Thyroid gland (tissue), 4 donors: ENCODE measurements around the gene PLPP3.

ENCODE experiments used
- POLR2A ChIP-seq, 2 donors: fragments of 450-650 bp; IDR thresholded peaks; one replicate each; pipeline ENCODE4 v1.6.1; 2017; ENCODE audit warnings: antibody characterized with exemption in 2 of 2, mild to moderate bottlenecking in 2 of 2, moderate library complexity in 1 of 2
- TF ChIP-seq, protein P1 (sequence below), 6 experiments: fragments of 200-600 bp in 3 of 6; fragments of 450-650 bp in 3 of 6; sonication (generic) in 3 of 6; IDR thresholded peaks; one replicate each; pipeline ENCODE4 v1.5.1; 2016 to 2019; ENCODE audit warnings: antibody characterized with exemption in 6 of 6, mild to moderate bottlenecking in 2 of 6, inconsistent platforms in 1 of 6, moderate library complexity in 1 of 6

DNA sequence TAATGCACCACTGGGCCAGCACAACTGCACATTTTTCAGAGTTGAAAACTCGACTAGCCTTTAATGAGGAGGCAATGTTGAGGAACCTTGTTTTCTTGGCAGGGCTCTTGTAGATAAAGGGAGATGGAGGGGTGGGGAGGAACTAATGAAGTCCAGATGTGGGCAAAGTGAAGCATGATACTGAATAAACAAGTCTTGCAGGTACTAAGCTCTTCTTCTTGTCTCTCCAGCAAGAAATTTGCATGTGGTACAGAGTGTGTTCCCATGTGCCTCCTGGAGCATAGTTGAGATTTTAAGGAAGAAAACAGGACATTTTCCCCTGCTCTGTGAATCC is 47.0 kb downstream of the PLPP3 start:
- TF ChIP-seq, protein P1, sequence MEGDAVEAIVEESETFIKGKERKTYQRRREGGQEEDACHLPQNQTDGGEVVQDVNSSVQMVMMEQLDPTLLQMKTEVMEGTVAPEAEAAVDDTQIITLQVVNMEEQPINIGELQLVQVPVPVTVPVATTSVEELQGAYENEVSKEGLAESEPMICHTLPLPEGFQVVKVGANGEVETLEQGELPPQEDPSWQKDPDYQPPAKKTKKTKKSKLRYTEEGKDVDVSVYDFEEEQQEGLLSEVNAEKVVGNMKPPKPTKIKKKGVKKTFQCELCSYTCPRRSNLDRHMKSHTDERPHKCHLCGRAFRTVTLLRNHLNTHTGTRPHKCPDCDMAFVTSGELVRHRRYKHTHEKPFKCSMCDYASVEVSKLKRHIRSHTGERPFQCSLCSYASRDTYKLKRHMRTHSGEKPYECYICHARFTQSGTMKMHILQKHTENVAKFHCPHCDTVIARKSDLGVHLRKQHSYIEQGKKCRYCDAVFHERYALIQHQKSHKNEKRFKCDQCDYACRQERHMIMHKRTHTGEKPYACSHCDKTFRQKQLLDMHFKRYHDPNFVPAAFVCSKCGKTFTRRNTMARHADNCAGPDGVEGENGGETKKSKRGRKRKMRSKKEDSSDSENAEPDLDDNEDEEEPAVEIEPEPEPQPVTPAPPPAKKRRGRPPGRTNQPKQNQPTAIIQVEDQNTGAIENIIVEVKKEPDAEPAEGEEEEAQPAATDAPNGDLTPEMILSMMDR (IDR thresholded peaks at IDR 0.05): no peak
- no peak for TF ChIP-seq POLR2A (IDR thresholded peaks at IDR 0.05)
